ENCODE results near the gene PXK. TPM values are rescaled to one million over a fixed set of nuclear protein-coding genes. Genes with fewer than 3 reads are reported as not detected.

PXK gene
- total and polyA plus RNA-seq, 10 of the 15 experiments (the other 5 are each of a cell fraction or from before 2014, with no cell fraction given), result 8.4 to 38.0 (median 27.6) TPM

- ChIA-PET SMC1A (ENCODE audit: uncharacterized antibody, unreplicated experiment) (no interaction called here), POLR2A (no interaction called here), RAD21 (ENCODE audit: unreplicated experiment) (no interaction called here), CTCF (interaction anchor here (0.9 to 1.2 kb wide), 2 partner anchors 79 to 88 kb away, joined by 3 to 4 read pairs; no protein-coding TSS in a partner anchor)
- Histone ChIP-seq H3K4me2 (ENCODE audit: control insufficient read depth, insufficient read depth) (no peak overlapping the region), H4K20me1 (ENCODE audit: control insufficient read depth, insufficient read depth) (no peaks in the 10 kb centered on the region), H3K9ac (ENCODE audit: control insufficient read depth, insufficient read depth, low read length) (no peak overlapping the region), H2AFZ (ENCODE audit: control insufficient read depth, low read depth, low read length) (no peak overlapping the region), H3K36me3 (ENCODE audit: control insufficient read depth in 2 of 2, insufficient read depth in 2 of 2, low read length in 1 of 2) (peaks cover 0 to 4% of the 10 kb centered on the region in 2 experiments; a peak in 2 of 4 replicates), H3K27ac (ENCODE audit: control insufficient read depth, insufficient read depth) (no peak overlapping the region), H3K79me2 (ENCODE audit: control insufficient read depth, insufficient read depth, low read length) (no peaks in the 10 kb centered on the region), H3K27me3 (replicated peaks in 1 of 2; ENCODE audit: control insufficient read depth in 2 of 2, insufficient read depth in 2 of 2, low read length in 1 of 2) (no peaks in the 10 kb centered on the region), H3K9me3 (replicated peaks; ENCODE audit: control insufficient read depth, insufficient read depth, low read length) (no peaks in the 10 kb centered on the region), H3K4me1 (ENCODE audit: control insufficient read depth, insufficient read depth, low read length) (no peaks in the 10 kb centered on the region), H3K4me3 (no peak overlapping the region)
- ATAC-seq (no peak), DNase-seq (ENCODE audit: low read depth, low spot score) (no peak), FAIRE-seq (no peak)
- intact Hi-C loops (cut with micrococcal nuclease; ENCODE audit: unreplicated experiment), result no loop called here
- in situ Hi-C loops (cut with MboI), result no loop called here
- BruUV-seq (replicated peaks), result no TSS peak
- TF ChIP-seq RUNX3 (IDR thresholded peaks at IDR 0.05; ENCODE audit: low read length) (peak; percentile 16; the same call in 1 of the 2 replicates), SREBF1 (IDR thresholded peaks at IDR 0.05; ENCODE audit: low read length) (no peak)
- 15% methylated on average over 3 of the region's 3 CpGs for WGBS (ENCODE audit: insufficient coverage, insufficient replicate concordance, low lambda C conversion rate, missing lambda C conversion rate)
These were observed 51.8 kb downstream of the PXK start for GRCh38 chr3:58384381-58385090.

- H3K4me1 ChIP-seq (ENCODE audit: control insufficient read depth, insufficient read depth, low read length), result no peaks in the 10 kb centered on the region
- no peak overlapping the region for H3K4me2 ChIP-seq (ENCODE audit: control insufficient read depth, insufficient read depth)
- no TSS peak for BruUV-seq (replicated peaks)
- no peaks in the 10 kb centered on the region for H3K9me3 ChIP-seq (replicated peaks; ENCODE audit: control insufficient read depth, insufficient read depth, low read length)
- H3K79me2 ChIP-seq (ENCODE audit: control insufficient read depth, insufficient read depth, low read length), result no peaks in the 10 kb centered on the region
- ChIA-PET POLR2A (interaction anchor here (0.6 kb wide), 1 partner anchor 22 kb away, joined by 4 read pairs; no protein-coding TSS in a partner anchor), SMC1A (ENCODE audit: uncharacterized antibody, unreplicated experiment) (no interaction called here), RAD21 (ENCODE audit: unreplicated experiment) (interaction anchor here (0.7 kb wide), 1 partner anchor 17 kb away, joined by 3 read pairs; no protein-coding TSS in a partner anchor), CTCF (no interaction called here)
- in situ Hi-C loops (cut with MboI) (no loop called here), intact Hi-C loops (cut with micrococcal nuclease; ENCODE audit: unreplicated experiment) (no loop called here)
- TF ChIP-seq KDM1A (IDR thresholded peaks at IDR 0.05; ENCODE audit: borderline replicate concordance) (no peak), SRF (IDR thresholded peaks at IDR 0.05; ENCODE audit: low read depth in 2 of 2, low read length in 2 of 2) (no peak), SMAD1 (IDR thresholded peaks at IDR 0.05; ENCODE audit: low read depth, partially characterized antibody) (no peak), PRDM15 (CRISPR knock-in tag; IDR thresholded peaks at IDR 0.05) (no peak), JUND (IDR thresholded peaks at IDR 0.05; ENCODE audit: low read depth, low read length) (no peak), NFIC (IDR thresholded peaks at IDR 0.05; ENCODE audit: low read depth, low read length) (no peak)
- WGBS (ENCODE audit: insufficient coverage, insufficient replicate concordance, low lambda C conversion rate, missing lambda C conversion rate), result 50% methylated on average over 3 of the region's 3 CpGs
- no peaks in the 10 kb centered on the region for H3K27me3 ChIP-seq (replicated peaks in 1 of 2; ENCODE audit: control insufficient read depth in 2 of 2, insufficient read depth in 2 of 2, low read length in 1 of 2)
- no peaks in the 10 kb centered on the region for H4K20me1 ChIP-seq (ENCODE audit: control insufficient read depth, insufficient read depth)
- no peak overlapping the region for H2AFZ ChIP-seq (ENCODE audit: control insufficient read depth, low read depth, low read length)
- ATAC-seq (no peak), DNase-seq (ENCODE audit: low read depth, low spot score) (no peak), FAIRE-seq (no peak)
- H3K9ac ChIP-seq (ENCODE audit: control insufficient read depth, insufficient read depth, low read length), result no peak overlapping the region
- H3K27ac ChIP-seq (ENCODE audit: control insufficient read depth, insufficient read depth), result no peak overlapping the region
- peaks cover 0 to 4% of the 10 kb centered on the region in 2 experiments; a peak in 2 of 4 replicates for H3K36me3 ChIP-seq (ENCODE audit: control insufficient read depth in 2 of 2, insufficient read depth in 2 of 2, low read length in 1 of 2)
- no peak overlapping the region for H3K4me3 ChIP-seq
These were observed 54.1 kb downstream of the PXK start for GRCh38 chr3:58386626-58387365.
